Measurements from ENCODE around the gene LEUTX. TPM values are rescaled to one million over a fixed set of nuclear protein-coding genes. Genes with fewer than 3 reads are reported as not detected.

LEUTX gene
- total RNA-seq, 1 donor from 2014 or later: not detected

GRCh38 chr19:39736088-39736487 lies 42.6 kb upstream of the LEUTX start:
- H3K4me1 ChIP-seq: no peaks in the 10 kb centered on the region
- no peak overlapping the region for H3K4me3 ChIP-seq
- intact Hi-C loops (cut with DNase I): no loop called here
- H3K27me3 ChIP-seq: no peaks in the 10 kb centered on the region
- no peak overlapping the region for H3K27ac ChIP-seq
- no peak for DNase-seq (ENCODE audit: extremely low spot score in 2 of 2)
- H3K9me3 ChIP-seq: no peaks in the 10 kb centered on the region
- H3K36me3 ChIP-seq: no peaks in the 10 kb centered on the region
- TF ChIP-seq, protein P1, sequence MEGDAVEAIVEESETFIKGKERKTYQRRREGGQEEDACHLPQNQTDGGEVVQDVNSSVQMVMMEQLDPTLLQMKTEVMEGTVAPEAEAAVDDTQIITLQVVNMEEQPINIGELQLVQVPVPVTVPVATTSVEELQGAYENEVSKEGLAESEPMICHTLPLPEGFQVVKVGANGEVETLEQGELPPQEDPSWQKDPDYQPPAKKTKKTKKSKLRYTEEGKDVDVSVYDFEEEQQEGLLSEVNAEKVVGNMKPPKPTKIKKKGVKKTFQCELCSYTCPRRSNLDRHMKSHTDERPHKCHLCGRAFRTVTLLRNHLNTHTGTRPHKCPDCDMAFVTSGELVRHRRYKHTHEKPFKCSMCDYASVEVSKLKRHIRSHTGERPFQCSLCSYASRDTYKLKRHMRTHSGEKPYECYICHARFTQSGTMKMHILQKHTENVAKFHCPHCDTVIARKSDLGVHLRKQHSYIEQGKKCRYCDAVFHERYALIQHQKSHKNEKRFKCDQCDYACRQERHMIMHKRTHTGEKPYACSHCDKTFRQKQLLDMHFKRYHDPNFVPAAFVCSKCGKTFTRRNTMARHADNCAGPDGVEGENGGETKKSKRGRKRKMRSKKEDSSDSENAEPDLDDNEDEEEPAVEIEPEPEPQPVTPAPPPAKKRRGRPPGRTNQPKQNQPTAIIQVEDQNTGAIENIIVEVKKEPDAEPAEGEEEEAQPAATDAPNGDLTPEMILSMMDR (IDR thresholded peaks at IDR 0.05): no peak
- TF ChIP-seq POLR2A (IDR thresholded peaks at IDR 0.05) (no peak), POLR2AphosphoS5 (IDR thresholded peaks at IDR 0.05; ENCODE audit: insufficient read depth in 1 of 2, low read depth in 1 of 2) (no peak)

GRCh38 chr19:39737351-39737750 lies 41.3 kb upstream of the LEUTX start:
- no peaks in the 10 kb centered on the region for H3K4me1 ChIP-seq
- no peak overlapping the region for H3K27ac ChIP-seq
- DNase-seq (ENCODE audit: extremely low spot score in 2 of 2): no peak
- no peaks in the 10 kb centered on the region for H3K36me3 ChIP-seq
- TF ChIP-seq POLR2AphosphoS5 (IDR thresholded peaks at IDR 0.05; ENCODE audit: insufficient read depth in 1 of 2, low read depth in 1 of 2): no peak
- TF ChIP-seq POLR2A (IDR thresholded peaks at IDR 0.05): no peak
- TF ChIP-seq, protein P1 (IDR thresholded peaks at IDR 0.05): no peak
- no peaks in the 10 kb centered on the region for H3K27me3 ChIP-seq
- no peaks in the 10 kb centered on the region for H3K9me3 ChIP-seq
- intact Hi-C loops (cut with DNase I): no loop called here
- H3K4me3 ChIP-seq: no peak overlapping the region

GRCh38 chr19:39737891-39738290 lies 40.8 kb upstream of the LEUTX start, which contains the start of gene CLC:
CLC (minus strand) TSS chr19:39738029; CDS start chr19:39737952, 77 bp downstream.
- H3K27ac ChIP-seq: no peak within 1 kb of the TSS
- TF ChIP-seq POLR2AphosphoS5 (IDR thresholded peaks at IDR 0.05; ENCODE audit: insufficient read depth in 1 of 2, low read depth in 1 of 2): no peak
- TF ChIP-seq POLR2A (IDR thresholded peaks at IDR 0.05): no peak
- TF ChIP-seq, protein P1 (IDR thresholded peaks at IDR 0.05): no peak

DNA sequence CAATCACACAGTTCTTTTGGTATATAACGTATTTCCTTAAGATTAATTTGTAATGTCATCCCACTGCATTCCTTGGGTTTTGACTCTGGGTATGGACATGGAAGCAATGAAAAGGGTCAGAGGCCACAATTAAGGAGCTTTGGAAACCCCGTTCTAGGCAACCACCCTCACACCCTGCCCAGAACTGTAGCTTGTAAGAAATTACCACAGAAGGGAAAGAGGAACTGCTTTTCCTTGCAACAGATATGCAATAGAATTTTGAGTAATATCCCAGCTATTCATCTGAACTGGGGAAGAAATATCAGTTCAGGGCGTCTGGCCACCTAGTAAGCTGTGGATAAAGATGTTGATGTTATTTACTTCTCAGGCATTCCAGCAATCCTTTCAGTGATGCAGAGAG lies 39.8 kb upstream of the LEUTX start:
- intact Hi-C loops (cut with DNase I): no loop called here
- no peak for DNase-seq (ENCODE audit: extremely low spot score in 2 of 2)
- no peaks in the 10 kb centered on the region for H3K9me3 ChIP-seq
- TF ChIP-seq POLR2AphosphoS5 (IDR thresholded peaks at IDR 0.05; ENCODE audit: insufficient read depth in 1 of 2, low read depth in 1 of 2) (no peak), POLR2A (IDR thresholded peaks at IDR 0.05) (no peak)
- TF ChIP-seq, protein P1 (IDR thresholded peaks at IDR 0.05): no peak
- H3K4me3 ChIP-seq: no peak overlapping the region
- no peak overlapping the region for H3K27ac ChIP-seq
- no peaks in the 10 kb centered on the region for H3K4me1 ChIP-seq
- H3K36me3 ChIP-seq: no peaks in the 10 kb centered on the region
- no peaks in the 10 kb centered on the region for H3K27me3 ChIP-seq

More at GRCh38 chr19:39737891-39738290, 40.8 kb upstream of the LEUTX start, which contains the start of gene CLC:
- Histone ChIP-seq H3K4me3 (no peak within 1 kb of the TSS), H3K27me3 (no peaks in the 10 kb centered on the region), H3K36me3 (no peaks in the 10 kb centered on the region), H3K4me1 (no peaks in the 10 kb centered on the region), H3K9me3 (no peaks in the 10 kb centered on the region)
- intact Hi-C loops (cut with DNase I): no loop called here
- no peak for DNase-seq (ENCODE audit: extremely low spot score in 2 of 2)

DNA sequence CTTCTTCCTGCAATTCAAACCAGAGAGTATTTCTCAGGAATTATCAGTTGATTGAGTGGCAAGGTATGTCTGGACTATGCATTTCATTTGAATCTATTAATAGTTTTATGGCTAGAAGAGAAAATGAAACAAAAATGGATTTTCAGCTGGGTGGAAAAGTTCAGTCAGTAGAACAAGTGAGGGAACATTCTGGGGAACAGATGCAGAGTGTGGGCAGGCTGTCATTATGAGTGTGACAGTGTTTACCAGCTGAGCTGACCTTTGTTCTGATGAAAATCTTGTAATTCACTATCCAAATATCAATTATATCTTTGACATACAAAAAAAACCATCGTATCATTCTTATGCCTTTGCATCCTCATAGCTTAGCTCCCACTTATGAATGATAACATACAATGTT lies 38.3 kb upstream of the LEUTX start:
- no peak overlapping the region for H3K27ac ChIP-seq
- H3K4me1 ChIP-seq: no peaks in the 10 kb centered on the region
- H3K9me3 ChIP-seq: no peaks in the 10 kb centered on the region
- TF ChIP-seq, protein P1 (IDR thresholded peaks at IDR 0.05): no peak
- TF ChIP-seq POLR2A (IDR thresholded peaks at IDR 0.05): no peak
- TF ChIP-seq POLR2AphosphoS5 (IDR thresholded peaks at IDR 0.05; ENCODE audit: insufficient read depth in 1 of 2, low read depth in 1 of 2): no peak
- no peak for DNase-seq (ENCODE audit: extremely low spot score in 2 of 2)
- intact Hi-C loops (cut with DNase I): no loop called here
- no peaks in the 10 kb centered on the region for H3K27me3 ChIP-seq
- no peaks in the 10 kb centered on the region for H3K36me3 ChIP-seq
- no peak overlapping the region for H3K4me3 ChIP-seq
